ENCODE measurements around the gene THSD4. TPM values are rescaled to one million over a fixed set of nuclear protein-coding genes. Genes with fewer than 3 reads are reported as not detected.

THSD4 gene
- total and polyA plus RNA-seq, 2 of the 4 experiments (the other 2 are of a cell fraction) = 25.5 to 31.1 TPM

- Histone ChIP-seq H3K14ac (replicated peaks; ENCODE audit: low read depth, low read length) (no peak overlapping the region), H3K27ac (ENCODE audit: insufficient read depth, low read length) (no peak overlapping the region), H3K56ac (ENCODE audit: extremely low read depth, insufficient read depth, low read length) (no peak overlapping the region), H3K4me1 (ENCODE audit: control insufficient read depth, insufficient read depth, low read length) (peaks cover 10% of the 10 kb centered on the region; the same call in 1 of the 2 replicates), H2BK20ac (ENCODE audit: low read depth, low read length) (no peak overlapping the region), H3K4me3 (ENCODE audit: insufficient read depth, low read depth, low read length) (no peak overlapping the region), H4K8ac (ENCODE audit: low read depth in 2 of 2, low read length in 2 of 2) (no peak overlapping the region), H3K9ac (ENCODE audit: low read depth, low read length) (no peak overlapping the region), H3K4ac (ENCODE audit: low read depth, low read length) (no peak overlapping the region), H3K9me1 (ENCODE audit: insufficient read depth, low read length) (no peaks in the 10 kb centered on the region), H3K27me3 (ENCODE audit: control insufficient read depth, insufficient read depth, low read length) (no peaks in the 10 kb centered on the region), H4K20me1 (ENCODE audit: insufficient read depth, low read length) (peaks cover 14% of the 10 kb centered on the region; the same call in 1 of the 2 replicates), H4K91ac (ENCODE audit: insufficient read depth, low read depth, low read length) (no peak overlapping the region), H3K23ac (ENCODE audit: low read depth, low read length) (no peak overlapping the region), H3K36me3 (ENCODE audit: control insufficient read depth, insufficient read depth, low read length) (no peaks in the 10 kb centered on the region), H2BK5ac (ENCODE audit: low read depth, low read length, poor library complexity, severe bottlenecking) (no peak overlapping the region), H2BK15ac (ENCODE audit: low read depth, low read length) (no peak overlapping the region), H3K9me3 (ENCODE audit: control insufficient read depth, insufficient read depth, low read length) (no peaks in the 10 kb centered on the region), H3K4me2 (ENCODE audit: low read depth, low read length) (no peak overlapping the region), H2BK120ac (ENCODE audit: low read depth, low read length) (no peak overlapping the region), H2AK9ac (replicated peaks; ENCODE audit: low read depth, low read length, poor library complexity) (no peak overlapping the region), H3K18ac (ENCODE audit: low read depth, low read length) (no peak overlapping the region), H2AK5ac (ENCODE audit: low read depth, low read length) (no peak overlapping the region), H4K5ac (ENCODE audit: low read depth, low read length) (no peak overlapping the region), H2AFZ (replicated peaks; ENCODE audit: low read length, poor library complexity) (no peak overlapping the region), H3K79me1 (ENCODE audit: low read depth in 1 of 2, low read length in 2 of 2) (0 out of 4 replicates have a peak, but pooled peaks cover 2 to 6% of the 10 kb centered on the region in 2 experiments)
- in situ Hi-C loops (cut with MboI; ENCODE audit: low sequenced_read_pairs) = loop anchor here (10.0 kb wide), 1 partner anchor 697 kb away; no protein-coding TSS in a partner anchor
- DNase-seq (no peak), ATAC-seq (ENCODE audit: low read depth) (no peak)
- intact Hi-C loops (cut with micrococcal nuclease) = no loop called here
- ChIA-PET CTCF (interaction anchor here (0.9 kb wide), 1 partner anchor 118 kb away, joined by 3 read pairs; no protein-coding TSS in a partner anchor), POLR2A (ENCODE audit: unreplicated experiment) (no interaction called here)
- dilution Hi-C loops (cut with HindIII; ENCODE audit: low sequenced_read_pairs, unreplicated experiment) = no loop called here
- no TSS peak for BruUV-seq (replicated peaks)
- no CpG with 5 or more reads among the region's 2 CpGs for WGBS, 2 experiments (ENCODE audit: extremely low coverage in 2 of 2, insufficient read length in 1 of 2)
- no peak for TF ChIP-seq MAZ (IDR thresholded peaks at IDR 0.05; ENCODE audit: borderline replicate concordance, low read depth, low read length)
- TF ChIP-seq RAD21 (IDR thresholded peaks at IDR 0.05; ENCODE audit: low read length) = no peak
- TF ChIP-seq BHLHE40 (IDR thresholded peaks at IDR 0.05; ENCODE audit: low read depth, low read length) = no peak
- TF ChIP-seq CEBPB (IDR thresholded peaks at IDR 0.05; ENCODE audit: low read depth, low read length) = no peak
- no peak for TF ChIP-seq RFX5 (IDR thresholded peaks at IDR 0.05; ENCODE audit: low read depth, low read length)
- no peak for TF ChIP-seq MAFK (IDR thresholded peaks at IDR 0.05; ENCODE audit: low read depth, low read length)
- TF ChIP-seq SMC3 (IDR thresholded peaks at IDR 0.05; ENCODE audit: low read depth, low read length) = no peak
- TF ChIP-seq MXI1 (IDR thresholded peaks at IDR 0.05; ENCODE audit: borderline replicate concordance, low read depth, low read length) = no peak
- no peak for TF ChIP-seq RCOR1 (IDR thresholded peaks at IDR 0.05; ENCODE audit: insufficient replicate concordance, low read length)
- TF ChIP-seq POLR2A (IDR thresholded peaks at IDR 0.05; ENCODE audit: low read depth, low read length) = no peak
- TF ChIP-seq ELK1 (IDR thresholded peaks at IDR 0.05; ENCODE audit: borderline replicate concordance, low read depth, low read length) = no peak
- TF ChIP-seq NFE2L2 (IDR thresholded peaks at IDR 0.05; ENCODE audit: low read depth, low read length) = no peak
- TF ChIP-seq FOS (IDR thresholded peaks at IDR 0.05; ENCODE audit: low read depth, low read length) = no peak
Observed at GRCh38 chr15:71458089-71458660, 342.9 kb downstream of the THSD4 start.

Data from IMR-90 (cell line).